GM10248 (cell line): ENCODE data around the gene RICTOR.

Source experiments
- CTCF ChIA-PET: fragments of 300-600 bp; sonication (Branson Sonifier 250); formaldehyde crosslinking; extraction: SDS; loops from one replicate; lab custom pipeline; 2021; ENCODE audit warnings: antibody characterized with exemption; lab: Yijun Ruan, JAX
- POLR2A ChIA-PET: fragments of 350-650 bp; sonication (Branson Sonifier 250); formaldehyde crosslinking; extraction: SDS; loops from one replicate; lab custom pipeline; 2020; ENCODE audit warnings: antibody characterized with exemption; lab: Yijun Ruan, JAX
- DNase-seq: peaks from one replicate; pipeline ENCODE4 v3.0.0; 2012; ENCODE audit errors: extremely low spot score
- CTCF ChIP-seq: IDR thresholded peaks from 2 replicates; pipeline ENCODE4 v1.5.1; 2012; ENCODE audit warnings: mild to moderate bottlenecking, low read depth; ENCODE audit errors: extremely low read depth, missing control alignments, control extremely low read depth

Gene RICTOR

GRCh38 chr5:38931731-38932130 lies 142.5 kb downstream of the RICTOR start:
- no peak for DNase-seq
- ChIA-PET CTCF (interaction anchor here (2.0 kb wide), 1 partner anchor 9 kb away, joined by 9 read pairs; no protein-coding TSS in a partner anchor), POLR2A (no interaction called here)
- TF ChIP-seq CTCF, result no peak

GRCh38 chr5:38929838-38930237 lies 144.4 kb downstream of the RICTOR start:
- TF ChIP-seq CTCF, result no peak
- no peak for DNase-seq
- POLR2A ChIA-PET, result no interaction called here
- CTCF ChIA-PET, result interaction anchor here (2.0 kb wide), 1 partner anchor 8 kb away, joined by 9 read pairs; no protein-coding TSS in a partner anchor

- no peak for TF ChIP-seq CTCF
- no peak for DNase-seq
- ChIA-PET POLR2A (no interaction called here), CTCF (interaction anchor here (0.7 to 1.7 kb wide), 2 partner anchors 9 to 486 kb away, joined by 3 to 5 read pairs; no protein-coding TSS in a partner anchor)
Measured at GRCh38 chr5:38927470-38927869, 146.7 kb downstream of the RICTOR start.

- no peak for DNase-seq
- POLR2A ChIA-PET, result no interaction called here
- CTCF ChIA-PET, result interaction anchor here (1.7 kb wide), 1 partner anchor 11 kb away, joined by 5 read pairs; no protein-coding TSS in a partner anchor
- no peak for TF ChIP-seq CTCF
Measured at GRCh38 chr5:38926121-38926520, 148.1 kb downstream of the RICTOR start.

- ChIA-PET CTCF (interaction anchor here (1.4 to 4.2 kb wide), 2 partner anchors 12 to 484 kb away, joined by 4 to 32 read pairs; no protein-coding TSS in a partner anchor), POLR2A (no interaction called here)
- TF ChIP-seq CTCF, result no peak
- DNase-seq, result no peak
Measured at GRCh38 chr5:38925154-38925925, 148.9 kb downstream of the RICTOR start.

- no peak for DNase-seq
- POLR2A ChIA-PET, result no interaction called here
- CTCF ChIA-PET, result interaction anchor here (1.0 to 4.2 kb wide), 7 partner anchors 10 to 482 kb away, joined by 3 to 32 read pairs (median 12); no protein-coding TSS in a partner anchor
- TF ChIP-seq CTCF, result no peak
Measured at GRCh38 chr5:38923661-38924451, 150.3 kb downstream of the RICTOR start.
